HEK293 (cell line): ENCODE measurements around the gene PRPF40B.

Experiments
- AEBP2 ChIP-seq: fragments of 450-650 bp; formaldehyde crosslinking; IDR thresholded peaks from 2 replicates; pipeline ENCODE4 v1.5.1; 2016; ENCODE audit warnings: missing biosample characterization, missing genetic modification characterization, borderline replicate concordance
- HIC1 ChIP-seq: fragments of 450-650 bp; formaldehyde crosslinking; IDR thresholded peaks from 2 replicates; pipeline ENCODE4 v1.5.1; 2016; ENCODE audit warnings: missing biosample characterization, missing genetic modification characterization
- MZF1 ChIP-seq: fragments of 450-650 bp; formaldehyde crosslinking; IDR thresholded peaks from 2 replicates; pipeline ENCODE4 v1.5.1; 2017; ENCODE audit warnings: missing biosample characterization, missing genetic modification characterization, borderline replicate concordance
- PRDM4 ChIP-seq: fragments of 450-650 bp; formaldehyde crosslinking; IDR thresholded peaks from 2 replicates; pipeline ENCODE4 v1.5.1; 2017; ENCODE audit warnings: missing biosample characterization, missing genetic modification characterization
- REST ChIP-seq: fragments of 450-650 bp; formaldehyde crosslinking; IDR thresholded peaks from 2 replicates; pipeline ENCODE4 v1.5.1; 2016; ENCODE audit warnings: missing biosample characterization, missing genetic modification characterization
- YY2 ChIP-seq: fragments of 450-650 bp; formaldehyde crosslinking; IDR thresholded peaks from 2 replicates; pipeline ENCODE4 v1.5.1; 2016; ENCODE audit warnings: missing biosample characterization, missing genetic modification characterization
- ZBTB21 ChIP-seq: fragments of 450-650 bp; formaldehyde crosslinking; IDR thresholded peaks from 2 replicates; pipeline ENCODE4 v1.5.1; 2017; ENCODE audit warnings: missing biosample characterization, missing genetic modification characterization
- ZBTB44 ChIP-seq: fragments of 450-650 bp; IDR thresholded peaks from 2 replicates; pipeline ENCODE4 v1.5.1; 2018; ENCODE audit warnings: missing biosample characterization, mild to moderate bottlenecking, missing genetic modification characterization
- ZFHX2 ChIP-seq: fragments of 450-650 bp; formaldehyde crosslinking; conservative IDR thresholded peaks from 2 replicates; pipeline ENCODE4 v1.5.1; 2016; ENCODE audit warnings: missing biosample characterization, missing genetic modification characterization
- ZIC2 ChIP-seq: fragments of 450-650 bp; formaldehyde crosslinking; IDR thresholded peaks from 2 replicates; pipeline ENCODE4 v1.5.1; 2016; ENCODE audit warnings: missing biosample characterization, missing genetic modification characterization
- ZNF138 ChIP-seq: fragments of 450-650 bp; formaldehyde crosslinking; IDR thresholded peaks from 2 replicates; pipeline ENCODE4 v1.5.1; 2016; ENCODE audit warnings: missing biosample characterization, missing genetic modification characterization, borderline replicate concordance
- ZNF174 ChIP-seq: fragments of 450-650 bp; formaldehyde crosslinking; IDR thresholded peaks from 2 replicates; pipeline ENCODE4 v1.5.0; 2017; ENCODE audit warnings: missing biosample characterization, mild to moderate bottlenecking, missing genetic modification characterization
- ZNF19 ChIP-seq: fragments of 450-650 bp; formaldehyde crosslinking; IDR thresholded peaks from 2 replicates; pipeline ENCODE4; 2016; ENCODE audit warnings: missing biosample characterization, missing genetic modification characterization, low read depth
- ZNF2 ChIP-seq: fragments of 450-650 bp; formaldehyde crosslinking; IDR thresholded peaks from 2 replicates; pipeline ENCODE4 v1.5.1; 2016; ENCODE audit warnings: missing biosample characterization, missing genetic modification characterization
- ZNF248 ChIP-seq: fragments of 450-650 bp; formaldehyde crosslinking; IDR thresholded peaks from 2 replicates; pipeline ENCODE4 v1.5.1; 2017; ENCODE audit warnings: missing biosample characterization, missing genetic modification characterization
- ZNF335 ChIP-seq: fragments of 450-650 bp; formaldehyde crosslinking; conservative IDR thresholded peaks from 2 replicates; pipeline ENCODE4 v1.5.1; 2016; ENCODE audit warnings: missing biosample characterization, missing genetic modification characterization
- ZNF341 ChIP-seq: fragments of 450-650 bp; formaldehyde crosslinking; IDR thresholded peaks from 2 replicates; pipeline ENCODE4; 2016; ENCODE audit warnings: low read depth, missing biosample characterization, missing genetic modification characterization
- ZNF350 ChIP-seq: fragments of 450-650 bp; formaldehyde crosslinking; IDR thresholded peaks from 2 replicates; pipeline ENCODE4 v1.5.0; 2017; ENCODE audit warnings: missing biosample characterization, mild to moderate bottlenecking, missing genetic modification characterization
- ZNF391 ChIP-seq: fragments of 450-650 bp; formaldehyde crosslinking; IDR thresholded peaks from 2 replicates; pipeline ENCODE4 v1.5.1; 2016; ENCODE audit warnings: low read depth, missing biosample characterization, missing genetic modification characterization, borderline replicate concordance
- ZNF488 ChIP-seq: fragments of 450-650 bp; formaldehyde crosslinking; IDR thresholded peaks from 2 replicates; pipeline ENCODE4 v1.5.1; 2016; ENCODE audit warnings: missing biosample characterization, missing genetic modification characterization
- ZNF548 ChIP-seq: fragments of 450-650 bp; formaldehyde crosslinking; IDR thresholded peaks from 2 replicates; pipeline ENCODE4 v1.5.1; 2016; ENCODE audit warnings: missing biosample characterization, missing genetic modification characterization
- ZNF558 ChIP-seq: fragments of 450-650 bp; formaldehyde crosslinking; IDR thresholded peaks from 2 replicates; pipeline ENCODE4 v1.5.1; 2016; ENCODE audit warnings: missing biosample characterization, missing genetic modification characterization
- ZNF561 ChIP-seq: fragments of 450-650 bp; IDR thresholded peaks from 2 replicates; pipeline ENCODE4 v1.5.1; 2018; ENCODE audit warnings: missing biosample characterization, missing genetic modification characterization, borderline replicate concordance
- ZNF585B ChIP-seq: fragments of 450-650 bp; formaldehyde crosslinking; IDR thresholded peaks from 2 replicates; pipeline ENCODE4 v1.5.1; 2016; ENCODE audit warnings: missing biosample characterization, missing genetic modification characterization
- ZNF623 ChIP-seq: fragments of 450-650 bp; formaldehyde crosslinking; IDR thresholded peaks from 2 replicates; pipeline ENCODE4 v1.5.1; 2016; ENCODE audit warnings: missing biosample characterization, missing genetic modification characterization
- ZNF677 ChIP-seq: fragments of 450-650 bp; IDR thresholded peaks from 2 replicates; pipeline ENCODE4 v1.5.0; 2018; ENCODE audit warnings: missing biosample characterization, mild to moderate bottlenecking, missing genetic modification characterization, moderate library complexity
- ZNF776 ChIP-seq: fragments of 450-650 bp; formaldehyde crosslinking; IDR thresholded peaks from 2 replicates; pipeline ENCODE4 v1.5.0; 2017; ENCODE audit warnings: missing biosample characterization, missing genetic modification characterization, borderline replicate concordance
- ZNF830 ChIP-seq: fragments of 450-650 bp; IDR thresholded peaks from 2 replicates; pipeline ENCODE4 v1.5.0; 2018; ENCODE audit warnings: missing biosample characterization, missing genetic modification characterization, low read depth, mild to moderate bottlenecking, moderate library complexity

PRPF40B gene

GRCh38 chr12:49622501-49623141 is 740 bp upstream of the PRPF40B start (continued):
- TF ChIP-seq ZNF561 (peak; percentile 59; the same call in 1 of the 2 replicates), ZNF776 (tag by site-specific recombination) (no peak), ZNF488 (no peak), ZNF830 (no peak), ZNF19 (tag by site-specific recombination) (no peak), ZNF138 (tag by site-specific recombination) (no peak), ZNF391 (tag by site-specific recombination) (no peak), ZNF335 (tag by site-specific recombination) (peak; percentile 93), ZNF558 (tag by site-specific recombination) (no peak), ZNF174 (tag by site-specific recombination) (no peak), YY2 (tag by site-specific recombination) (no peak), ZNF548 (no peak), ZIC2 (tag by site-specific recombination) (no peak; the same call in 1 of the 2 replicates), ZNF2 (tag by site-specific recombination) (peak; percentile 46; the same call in 1 of the 2 replicates), ZBTB21 (tag by site-specific recombination) (no peak), AEBP2 (tag by site-specific recombination) (no peak), ZNF677 (no peak), HIC1 (tag by site-specific recombination) (no peak), PRDM4 (tag by site-specific recombination) (no peak), ZFHX2 (no peak), ZBTB44 (no peak), ZNF585B (tag by site-specific recombination) (no peak), MZF1 (tag by site-specific recombination) (0 out of 2 replicates have a peak, but pooled peaks have one; percentile 41), ZNF248 (tag by site-specific recombination) (no peak), ZNF623 (tag by site-specific recombination) (no peak), ZNF341 (tag by site-specific recombination) (peak; percentile 51), REST (0 out of 2 replicates have a peak, but pooled peaks have one; percentile 20), ZNF350 (no peak)
